Heart left ventricle (tissue), 16 donors: Measurements from ENCODE around the gene FREY1. TPM values are rescaled to one million over a fixed set of nuclear protein-coding genes. Genes with fewer than 3 reads are reported as not detected.

Experiments used
- ATAC-seq, 4 donors: fragments of 200-7000 bp; cut with Tn5 transposase; one replicate each; pipeline ENCODE4 v1.9.1; 2020 to 2022; ENCODE audit warnings: moderate library complexity in 4 of 4, mild to moderate bottlenecking in 3 of 4, moderate number of reproducible peaks in 1 of 4
- DNase-seq, 5 donors: peaks; one replicate each; pipeline ENCODE4 v3.0.0-alpha.2; 2020
- H3K27ac ChIP-seq, 12 donors: fragments of 200-600 bp; sonication (generic) in 4 of 12; one replicate each; pipeline versions ENCODE4 v1.5.0 to v1.8.0; 2016 to 2022; ENCODE audit warnings: mild to moderate bottlenecking in 2 of 12
- H3K27me3 ChIP-seq, 9 donors: fragments of 200-600 bp; sonication (generic) in 2 of 9; one replicate each; pipeline versions ENCODE4 v1.5.1 to v1.8.0; 2016 to 2022; ENCODE audit warnings: mild to moderate bottlenecking in 3 of 9
- H3K36me3 ChIP-seq, 9 donors: fragments of 200-600 bp; sonication (generic) in 2 of 9; one replicate each; pipeline versions ENCODE4 v1.5.0 to v1.8.0; 2018 to 2022; ENCODE audit warnings: mild to moderate bottlenecking in 2 of 9
- H3K4me1 ChIP-seq, 12 donors: fragments of 200-600 bp; sonication (generic) in 4 of 12; one replicate each; pipeline versions ENCODE4 v1.5.0 to v1.8.0; 2016 to 2022; ENCODE audit warnings: mild to moderate bottlenecking in 3 of 12
- H3K4me3 ChIP-seq, 12 donors: fragments of 200-600 bp; sonication (generic) in 4 of 12; one replicate each; pipeline versions ENCODE4 v1.5.0 to v1.8.0; 2017 to 2022; ENCODE audit warnings: mild to moderate bottlenecking in 9 of 12, moderate library complexity in 4 of 12
- H3K9me3 ChIP-seq, 12 donors: fragments of 200-600 bp; sonication (generic) in 4 of 12; one replicate each; pipeline versions ENCODE4 v1.5.0 to v1.8.0; 2016 to 2022; ENCODE audit warnings: mild to moderate bottlenecking in 1 of 12
- POLR2A ChIP-seq, 2 donors: fragments of 450-650 bp; IDR thresholded peaks; one replicate each; pipeline ENCODE4 v1.6.1; 2017; ENCODE audit warnings: antibody characterized with exemption in 2 of 2, mild to moderate bottlenecking in 2 of 2, moderate library complexity in 2 of 2
- WGBS, 4 donors: extraction: QIAGEN DNeasy Blood & Tissue Kit in 2 of 4; methylation state at CpG; one replicate each; pipeline versions ENCODE4 v1.1.5 to v1.1.7; 2013 to 2018; 5-methylcytosine and 5-hydroxymethylcytosine counted together
- intact Hi-C, 10 donors: fragments of 100-400 bp; cut with DNase I; formaldehyde crosslinking; loops; one replicate each; pipeline versions ENCODE4 v1.11.1 to v1.14.2; 2022
- polyA plus RNA-seq, 2 donors: library from polyadenylated mRNA; stranded (reverse); fragments of 200-250 nt; gene quantifications; one replicate each; pipeline ENCODE4 v1.2.3, GENCODE V29; 2013
- total RNA-seq, 9 donors: library from RNA; depleted of rRNA in 2 of 9; stranded (reverse); fragments of >200 nt in 2 of 9; fragmentation: NEBNext Ultra II Directional in 3 of 9; extraction: Animal tissue kit (Norgen Biotek cat#: 25700) in 3 of 9; gene quantifications; one replicate each; pipeline versions ENCODE4 v1.1.0 to v1.2.4, GENCODE V29; 2016 to 2023
- TF ChIP-seq, protein P1 (sequence below), 12 donors: fragments of 200-600 bp; sonication (generic) in 4 of 12; IDR thresholded peaks; one replicate each; pipeline versions ENCODE4 v1.5.0 to v1.8.0; 2018 to 2022; ENCODE audit warnings: antibody characterized with exemption in 12 of 12, mild to moderate bottlenecking in 5 of 12
- donor health status: ischemic (EF 13 %, LVEDD 7.1; RV severe dilation, severe dysfunction).
- donor health status: healthy with polysubstance abuse.
- donor health status: DM: no; HTN: yes; CAD: no.
- donor health status: DM: no; HTN: no; CAD: no.
- donor health status: ischemic (EF 25% LVEDD 6.9; RV normal size, moderate dysfunction).
- donor health status: ischemic (EF 25% LVEDD 5.7; RV mildly dilated, moderate dysfunction).
- donor health status: healthy.
- donor health status: DM: yes; HTN: yes; CAD: no.
- donor health status: ischemic (EF 35%, LVEDD 5.7; RV mildly dilated, moderate dysfunction).
- donor health status: nonischemic (EF 11% LVEDD 7.7; RV severe dilation, severe dysfunction).
- donor health status: DM: yes; HTN: yes; CAD: no.
- donor health status: PGD.
- donor health status: ischemic (EF 29% LVEDD 5.4; RV normal size, mild dysfunction).
- donor health status: nonischemic (EF 23%, LVEDD 6.1; RV moderate dilation, normal function).

The FREY1 gene
- total and polyA plus RNA-seq, 11 donors, result 0.37 to 1.00 (median 0.45) TPM; not detected in 5

DNA sequence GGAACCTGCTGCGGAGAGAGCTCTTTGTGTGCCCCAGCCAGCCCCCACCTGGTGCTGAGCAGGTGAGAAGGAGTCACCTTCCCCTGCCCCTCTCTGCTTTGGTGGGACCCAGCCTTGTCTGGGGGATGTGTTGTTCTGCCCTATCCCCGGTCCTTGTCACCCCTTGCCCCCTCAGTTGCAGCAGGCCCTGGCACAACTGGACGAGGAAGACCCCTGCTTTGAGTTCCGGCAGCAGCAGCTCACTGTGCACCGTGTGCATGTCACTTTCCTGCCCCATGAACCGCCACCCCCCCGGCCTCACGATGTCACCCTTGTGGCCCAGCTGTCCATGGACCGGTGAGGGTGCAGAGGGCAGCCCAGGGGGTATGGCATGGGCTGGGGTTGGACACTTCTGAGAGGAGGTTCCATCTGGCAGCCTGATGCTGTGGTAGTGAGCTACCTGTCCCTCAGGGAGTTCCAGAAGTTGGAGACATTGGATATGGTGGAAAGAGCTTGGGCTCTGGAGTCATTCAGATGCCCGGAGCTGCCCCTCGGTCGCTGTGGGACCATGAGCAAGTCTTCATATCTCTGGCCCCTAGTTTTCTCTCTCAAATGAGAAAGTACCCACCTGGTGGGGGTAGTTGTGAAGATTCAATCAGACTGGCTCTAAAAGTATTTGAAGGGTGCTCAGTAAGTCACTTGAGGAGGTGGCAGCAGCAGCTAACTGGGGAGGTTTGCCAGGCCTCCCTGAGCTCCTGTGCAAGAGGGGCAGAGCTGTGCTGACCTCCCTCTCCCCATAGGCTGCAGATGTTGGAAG, 19.7 kb upstream of the FREY1 start:
- WGBS, 4 donors, result 84 to 94% (median 88%) methylated on average over 10 to 12 of the region's 12 CpGs
- ATAC-seq (no peak), DNase-seq (peak in 2 of 5 donors; percentile 4 to 40)
- Histone ChIP-seq H3K36me3 (peaks cover 0 to 8% (median 3%) of the 10 kb centered on the region in 9 donors), H3K9me3 (no peaks in the 10 kb centered on the region), H3K4me1 (peaks cover 3 to 40% (median 16%) of the 10 kb centered on the region in 12 donors), H3K27me3 (peaks cover 13 to 29% (median 17%) of the 10 kb centered on the region in 9 donors), H3K27ac (peak overlapping the region in 1 of 12 donors; percentile 37), H3K4me3 (no peak overlapping the region)
- no peak for TF ChIP-seq POLR2A (IDR thresholded peaks at IDR 0.05)
- TF ChIP-seq, protein P1, sequence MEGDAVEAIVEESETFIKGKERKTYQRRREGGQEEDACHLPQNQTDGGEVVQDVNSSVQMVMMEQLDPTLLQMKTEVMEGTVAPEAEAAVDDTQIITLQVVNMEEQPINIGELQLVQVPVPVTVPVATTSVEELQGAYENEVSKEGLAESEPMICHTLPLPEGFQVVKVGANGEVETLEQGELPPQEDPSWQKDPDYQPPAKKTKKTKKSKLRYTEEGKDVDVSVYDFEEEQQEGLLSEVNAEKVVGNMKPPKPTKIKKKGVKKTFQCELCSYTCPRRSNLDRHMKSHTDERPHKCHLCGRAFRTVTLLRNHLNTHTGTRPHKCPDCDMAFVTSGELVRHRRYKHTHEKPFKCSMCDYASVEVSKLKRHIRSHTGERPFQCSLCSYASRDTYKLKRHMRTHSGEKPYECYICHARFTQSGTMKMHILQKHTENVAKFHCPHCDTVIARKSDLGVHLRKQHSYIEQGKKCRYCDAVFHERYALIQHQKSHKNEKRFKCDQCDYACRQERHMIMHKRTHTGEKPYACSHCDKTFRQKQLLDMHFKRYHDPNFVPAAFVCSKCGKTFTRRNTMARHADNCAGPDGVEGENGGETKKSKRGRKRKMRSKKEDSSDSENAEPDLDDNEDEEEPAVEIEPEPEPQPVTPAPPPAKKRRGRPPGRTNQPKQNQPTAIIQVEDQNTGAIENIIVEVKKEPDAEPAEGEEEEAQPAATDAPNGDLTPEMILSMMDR (IDR thresholded peaks at IDR 0.05), result no peak
- intact Hi-C loops, result no loop called here

DNA sequence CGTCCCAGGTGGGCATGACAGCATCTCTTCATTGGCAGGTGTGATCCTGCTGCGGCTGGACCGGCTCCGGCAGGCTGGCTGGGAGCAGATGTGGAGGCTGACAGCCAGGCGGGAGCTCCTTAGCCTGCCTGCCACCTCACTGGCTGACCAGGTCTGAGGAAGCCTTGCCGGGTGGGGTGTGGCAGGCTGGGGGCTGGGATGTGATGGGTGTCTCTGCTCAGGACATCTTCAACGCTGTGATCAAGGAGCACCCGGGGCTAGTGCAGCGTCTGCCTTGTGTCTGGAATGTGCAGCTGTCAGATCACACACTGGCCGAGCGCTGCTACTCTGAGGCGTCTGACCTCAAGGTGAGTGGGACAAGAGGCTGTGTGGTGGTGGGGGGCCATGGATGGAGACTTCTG, 18.9 kb upstream of the FREY1 start:
- Histone ChIP-seq H3K27me3 (peaks cover 14 to 32% (median 17%) of the 10 kb centered on the region in 9 donors), H3K27ac (no peak overlapping the region), H3K9me3 (no peaks in the 10 kb centered on the region), H3K4me1 (peaks cover 3 to 34% (median 17%) of the 10 kb centered on the region in 12 donors), H3K4me3 (no peak overlapping the region), H3K36me3 (peaks cover 0 to 1% (median 0%) of the 10 kb centered on the region in 9 donors)
- intact Hi-C loops, result no loop called here
- TF ChIP-seq POLR2A (IDR thresholded peaks at IDR 0.05), result no peak
- TF ChIP-seq, protein P1 (IDR thresholded peaks at IDR 0.05), result no peak
- no peak for ATAC-seq
- DNase-seq, result no peak
- WGBS, 4 donors, result 44 to 64% (median 58%) methylated on average over 10 to 12 of the region's 12 CpGs

DNA sequence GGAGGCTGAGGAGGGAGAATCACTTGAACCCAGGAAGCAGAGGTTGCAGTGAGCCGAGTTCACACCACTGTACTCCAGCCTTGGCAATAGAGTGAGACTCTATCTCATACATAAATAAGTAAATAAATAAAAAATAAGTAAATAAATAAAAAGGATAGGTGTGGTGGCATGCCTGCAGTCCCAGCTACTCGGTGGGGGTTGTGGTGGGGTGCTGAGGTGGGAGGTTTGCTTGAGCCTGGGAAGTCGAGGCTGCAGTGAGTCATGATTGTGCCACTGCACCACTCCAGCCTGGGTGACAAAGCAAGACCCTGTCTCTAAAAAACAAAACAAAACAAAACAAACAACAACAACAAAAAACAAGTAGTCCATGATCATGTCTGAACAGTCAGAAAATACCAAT, 18.5 kb upstream of the FREY1 start:
- TF ChIP-seq, protein P1 (IDR thresholded peaks at IDR 0.05), result no peak
- no peak for TF ChIP-seq POLR2A (IDR thresholded peaks at IDR 0.05)
- no peak for DNase-seq
- ATAC-seq, result no peak
- WGBS, 4 donors, result 81 to 91% (median 87%) methylated on average over 3 of the region's 3 CpGs
- intact Hi-C loops, result no loop called here
- Histone ChIP-seq H3K4me3 (no peak overlapping the region), H3K36me3 (no peaks in the 10 kb centered on the region), H3K27me3 (peaks cover 14 to 32% (median 17%) of the 10 kb centered on the region in 9 donors), H3K27ac (no peak overlapping the region), H3K4me1 (peaks cover 3 to 30% (median 17%) of the 10 kb centered on the region in 12 donors), H3K9me3 (no peaks in the 10 kb centered on the region)

DNA sequence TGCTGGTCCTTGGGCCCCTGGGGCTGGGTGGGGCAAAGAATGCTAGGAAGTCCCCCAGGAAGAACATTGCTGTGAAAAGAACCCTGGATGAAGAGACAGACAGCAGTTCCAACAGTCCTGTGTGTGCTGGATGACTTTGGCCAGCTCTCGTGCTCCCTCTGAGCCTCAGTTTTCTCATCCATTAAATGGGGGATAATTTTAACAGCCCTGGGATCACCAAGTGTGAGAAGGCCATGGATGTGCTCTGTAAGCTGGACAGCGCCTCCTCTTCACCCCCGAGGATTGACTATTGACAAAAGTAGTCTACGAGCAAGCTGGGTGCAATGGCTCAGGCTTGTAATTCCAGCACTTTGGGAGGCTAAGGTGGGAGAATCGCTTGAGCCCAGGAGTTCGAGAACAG, 17.9 kb upstream of the FREY1 start:
- Histone ChIP-seq H3K27me3 (peaks cover 14 to 32% (median 17%) of the 10 kb centered on the region in 9 donors), H3K36me3 (no peaks in the 10 kb centered on the region), H3K27ac (no peak overlapping the region), H3K9me3 (no peaks in the 10 kb centered on the region), H3K4me1 (peaks cover 3 to 30% (median 12%) of the 10 kb centered on the region in 12 donors), H3K4me3 (no peak overlapping the region)
- WGBS, 4 donors, result 88 to 90% (median 89%) methylated on average over 6 of the region's 6 CpGs
- DNase-seq, result no peak
- TF ChIP-seq POLR2A (IDR thresholded peaks at IDR 0.05), result no peak
- TF ChIP-seq, protein P1 (IDR thresholded peaks at IDR 0.05), result no peak
- ATAC-seq, result no peak
- intact Hi-C loops, result no loop called here
